NCI-H2196 treated with DMSO at 0.1 percent for 48 hours (cell line): ENCODE results near the gene DCAF11.
"Not testable (repeated sequence)": the region's sequence is repeated elsewhere in the genome, so short reads cannot be mapped to it uniquely, and the experiment has no call there.

Experiments
- DNase-seq: peaks from one replicate; lab custom pipeline; 2025; ENCODE audit not compliant: unreplicated experiment; lab: John Stamatoyannopoulos, UW

The DCAF11 gene

DNA sequence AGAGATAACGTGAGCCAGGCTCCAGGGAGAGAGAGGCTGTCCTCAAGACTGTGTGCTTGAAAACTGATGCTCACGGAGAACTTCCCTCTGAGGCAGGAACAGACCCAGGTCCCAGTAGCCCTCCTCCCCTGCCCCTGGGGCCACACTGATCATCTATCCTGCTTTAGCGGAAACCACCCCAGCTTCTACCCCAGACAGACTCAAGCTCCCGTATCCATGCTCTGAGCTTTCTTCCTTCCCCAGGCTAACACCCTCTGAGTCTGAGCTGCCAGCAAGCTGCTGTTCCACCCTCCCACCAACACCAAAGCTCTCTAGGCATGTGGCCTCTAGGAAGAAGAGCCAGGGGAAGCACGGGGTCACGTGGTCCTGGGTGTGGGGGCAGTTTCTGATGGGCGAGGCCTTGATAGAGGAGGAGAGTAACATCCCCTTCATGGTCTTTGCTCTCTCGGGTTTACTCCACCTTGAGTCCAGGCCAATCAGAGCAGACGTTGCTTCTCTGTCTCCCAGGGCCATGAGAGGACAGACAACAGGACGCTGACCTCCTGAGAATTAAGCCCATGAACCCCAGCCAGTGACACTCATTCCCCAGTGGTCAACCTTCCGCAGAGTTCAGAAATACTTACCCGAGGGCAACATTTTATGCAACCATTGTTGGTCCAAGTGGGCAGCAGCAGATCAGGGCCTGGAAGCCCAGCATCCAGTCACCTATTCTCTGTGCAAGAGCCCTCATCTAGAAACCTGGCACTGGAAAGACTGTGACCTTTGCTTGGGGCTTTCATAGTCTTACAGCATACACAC, 19.1 kb upstream of the DCAF11 start:
- peak; percentile 40 for DNase-seq

DNA sequence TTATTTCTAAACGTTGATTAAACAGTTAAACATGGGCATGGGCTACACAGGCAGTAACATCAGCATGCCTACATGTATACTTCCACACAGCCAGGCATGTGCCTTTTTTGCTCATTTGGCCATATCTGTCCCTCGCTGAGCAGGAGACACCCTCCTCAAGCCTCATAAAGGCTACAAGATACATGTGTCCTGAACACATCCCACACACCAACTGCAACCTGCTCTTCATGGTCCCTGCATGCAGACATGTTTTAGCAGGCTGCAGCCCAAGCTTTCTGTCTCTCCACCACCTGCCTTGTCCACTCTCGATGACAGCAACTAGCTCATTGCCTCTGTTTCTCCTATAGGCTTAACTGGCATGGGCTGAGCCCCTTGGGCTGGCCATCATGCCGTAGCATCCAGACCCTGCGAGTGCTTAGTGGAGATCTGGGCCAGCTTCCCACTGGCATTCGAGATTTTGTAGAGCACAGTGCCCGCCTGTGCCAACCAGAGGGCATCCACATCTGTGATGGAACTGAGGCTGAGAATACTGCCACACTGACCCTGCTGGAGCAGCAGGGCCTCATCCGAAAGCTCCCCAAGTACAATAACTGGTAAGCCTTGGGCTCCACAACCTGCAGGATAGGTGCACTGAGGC, 17.9 kb upstream of the DCAF11 start:
- DNase-seq: no peak

DNA sequence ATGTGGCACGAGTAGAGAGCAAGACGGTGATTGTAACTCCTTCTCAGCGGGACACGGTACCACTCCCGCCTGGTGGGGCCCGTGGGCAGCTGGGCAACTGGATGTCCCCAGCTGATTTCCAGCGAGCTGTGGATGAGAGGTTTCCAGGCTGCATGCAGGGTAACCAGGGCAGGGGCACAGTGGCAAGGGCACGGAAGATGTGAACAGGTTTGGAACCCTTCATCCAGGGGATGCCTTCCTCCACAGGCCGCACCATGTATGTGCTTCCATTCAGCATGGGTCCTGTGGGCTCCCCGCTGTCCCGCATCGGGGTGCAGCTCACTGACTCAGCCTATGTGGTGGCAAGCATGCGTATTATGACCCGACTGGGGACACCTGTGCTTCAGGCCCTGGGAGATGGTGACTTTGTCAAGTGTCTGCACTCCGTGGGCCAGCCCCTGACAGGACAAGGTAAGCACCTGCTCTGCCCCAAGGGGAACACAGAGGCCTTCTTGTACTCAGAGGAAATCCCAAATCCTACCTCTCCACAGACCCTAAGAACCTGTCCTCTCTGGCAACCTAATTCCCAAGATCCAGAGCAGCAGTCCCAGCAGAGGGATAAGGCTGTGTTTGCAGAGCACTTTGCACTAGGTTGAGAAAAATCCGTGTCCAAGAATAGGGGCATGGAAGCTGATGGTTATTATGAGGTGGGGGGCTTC, 16.2 kb upstream of the DCAF11 start:
- DNase-seq: no peak

DNA sequence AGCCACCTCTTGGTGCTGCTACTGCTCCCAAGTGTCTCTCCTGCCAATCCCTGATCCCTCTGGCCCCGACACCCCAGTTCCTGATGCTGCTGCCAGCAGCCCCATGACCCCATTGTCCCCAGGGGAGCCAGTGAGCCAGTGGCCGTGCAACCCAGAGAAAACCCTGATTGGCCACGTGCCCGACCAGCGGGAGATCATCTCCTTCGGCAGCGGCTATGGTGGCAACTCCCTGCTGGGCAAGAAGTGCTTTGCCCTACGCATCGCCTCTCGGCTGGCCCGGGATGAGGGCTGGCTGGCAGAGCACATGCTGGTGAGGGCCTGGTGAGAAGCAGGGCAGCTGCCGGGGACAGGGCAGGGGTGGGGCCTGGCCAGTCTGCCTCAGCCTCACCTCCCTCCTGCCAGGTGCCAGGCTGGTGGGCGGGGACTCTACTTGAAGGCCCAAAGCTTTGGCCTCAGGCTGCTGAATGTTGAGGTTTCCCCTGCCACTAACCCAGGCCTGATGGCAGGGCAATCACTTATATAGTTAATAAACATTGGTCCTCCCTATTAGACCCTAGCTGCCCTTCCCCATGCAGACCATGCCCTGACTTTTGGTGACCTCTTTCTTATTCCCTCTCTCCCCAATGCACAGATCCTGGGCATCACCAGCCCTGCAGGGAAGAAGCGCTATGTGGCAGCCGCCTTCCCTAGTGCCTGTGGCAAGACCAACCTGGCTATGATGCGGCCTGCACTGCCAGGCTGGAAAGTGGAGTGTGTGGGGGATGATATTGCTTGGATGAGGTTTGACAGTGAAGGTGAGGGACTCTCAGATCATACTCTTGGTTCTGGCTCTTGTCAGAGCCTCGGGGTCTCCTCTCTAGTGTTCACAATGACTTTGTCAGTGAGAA, 15.4 kb upstream of the DCAF11 start:
- peak; percentile 85 for DNase-seq

DNA sequence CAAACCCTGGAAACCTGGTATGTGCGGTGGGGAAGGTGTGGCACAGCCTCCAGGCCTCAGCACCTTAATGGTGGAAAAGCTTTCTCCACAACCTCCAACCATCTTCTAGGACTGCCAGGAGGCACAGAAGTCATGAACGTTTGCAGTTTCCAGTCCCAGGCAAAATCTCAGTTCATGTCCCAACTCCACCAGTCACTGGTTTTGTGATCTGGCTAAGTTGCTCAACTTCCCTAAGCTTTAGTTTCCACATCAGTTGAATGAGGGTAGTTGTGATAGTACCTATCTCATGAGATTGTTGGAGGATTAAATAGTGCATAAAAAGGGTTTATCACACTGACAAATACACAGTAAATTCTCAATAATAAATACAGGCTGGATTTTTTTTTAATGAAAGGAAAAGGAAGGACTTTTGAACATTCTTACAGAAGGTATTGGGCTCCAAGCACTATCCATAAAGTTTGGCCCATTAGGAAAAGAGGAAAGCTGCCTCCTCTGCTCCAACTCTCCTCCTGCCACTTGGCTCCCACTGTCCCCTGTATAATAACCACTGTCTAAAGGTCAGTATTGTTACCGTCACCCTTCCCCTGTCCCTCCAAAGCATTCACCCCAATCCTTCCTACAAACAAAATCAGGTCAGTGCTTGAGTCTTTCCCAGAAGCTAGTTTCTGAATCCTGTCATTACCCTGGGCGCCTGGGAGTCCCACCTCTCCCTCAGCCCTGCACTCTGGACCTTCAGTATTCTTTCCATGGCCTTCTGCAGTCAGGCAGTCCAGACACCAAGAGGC, 14.2 kb upstream of the DCAF11 start:
- no peak for DNase-seq

DNA sequence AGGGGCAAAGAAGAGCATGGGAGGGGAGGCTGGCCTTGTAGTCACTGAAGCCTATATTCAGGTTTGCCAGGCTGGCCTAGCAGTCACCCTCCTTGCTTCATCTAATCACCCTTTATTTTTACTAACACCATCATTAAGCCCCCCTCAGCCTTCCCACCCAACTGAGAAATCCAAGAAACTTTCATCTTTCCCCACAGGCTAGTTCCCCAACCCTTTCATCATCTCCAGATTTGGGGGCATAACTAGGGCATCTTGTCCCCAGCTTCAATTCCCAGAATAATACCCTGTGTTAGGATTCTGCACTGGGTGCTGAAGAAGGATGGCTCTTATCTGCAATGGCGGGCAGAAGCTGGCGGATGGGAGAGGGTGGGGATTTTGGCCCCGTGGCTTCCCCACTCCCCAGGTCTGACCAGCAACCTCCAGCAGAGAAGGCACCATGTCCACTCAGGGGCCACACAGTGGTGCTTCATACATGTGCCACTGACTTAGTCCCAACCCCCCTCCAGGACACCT, 13.5 kb upstream of the DCAF11 start:
- DNase-seq: no peak

DNA sequence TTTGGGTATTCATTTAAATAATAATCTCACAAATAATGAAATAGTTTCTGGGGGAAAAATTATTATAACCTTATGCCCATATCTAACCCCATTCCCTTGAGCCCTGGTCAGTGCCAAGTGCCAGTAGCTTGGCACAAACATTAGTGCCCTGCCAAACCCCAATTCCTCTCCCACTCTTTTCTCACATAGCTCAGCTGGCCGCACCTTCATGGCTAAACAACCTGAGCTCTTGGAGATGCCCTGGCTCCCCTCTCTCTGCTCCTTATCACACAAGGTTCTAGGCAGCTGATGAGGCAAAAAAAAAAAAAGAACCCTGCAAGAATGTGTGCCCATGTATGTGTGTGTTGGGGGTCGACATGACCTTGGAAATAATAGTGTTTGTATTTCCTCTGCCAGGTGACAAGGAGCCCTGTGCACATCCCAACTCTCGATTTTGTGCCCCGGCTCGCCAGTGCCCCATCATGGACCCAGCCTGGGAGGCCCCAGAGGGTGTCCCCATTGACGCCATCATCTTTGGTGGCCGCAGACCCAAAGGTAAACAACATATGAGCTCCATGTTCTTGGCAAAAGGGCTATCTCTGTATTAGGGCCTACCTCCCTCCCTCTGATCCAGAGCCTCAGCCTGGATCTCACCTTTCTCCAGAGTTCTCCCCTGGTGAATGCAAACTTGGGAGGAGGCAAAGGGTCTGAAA, 12.1 kb upstream of the DCAF11 start:
- no peak for DNase-seq

DNA sequence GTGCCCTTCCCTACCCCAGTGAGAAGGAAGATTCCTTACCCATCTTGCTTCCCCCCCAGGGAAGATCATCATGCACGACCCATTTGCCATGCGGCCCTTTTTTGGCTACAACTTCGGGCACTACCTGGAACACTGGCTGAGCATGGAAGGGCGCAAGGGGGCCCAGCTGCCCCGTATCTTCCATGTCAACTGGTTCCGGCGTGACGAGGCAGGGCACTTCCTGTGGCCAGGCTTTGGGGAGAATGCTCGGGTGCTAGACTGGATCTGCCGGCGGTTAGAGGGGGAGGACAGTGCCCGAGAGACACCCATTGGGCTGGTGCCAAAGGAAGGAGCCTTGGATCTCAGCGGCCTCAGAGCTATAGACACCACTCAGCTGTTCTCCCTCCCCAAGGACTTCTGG, 11.1 kb upstream of the DCAF11 start:
- no peak for DNase-seq

DNA sequence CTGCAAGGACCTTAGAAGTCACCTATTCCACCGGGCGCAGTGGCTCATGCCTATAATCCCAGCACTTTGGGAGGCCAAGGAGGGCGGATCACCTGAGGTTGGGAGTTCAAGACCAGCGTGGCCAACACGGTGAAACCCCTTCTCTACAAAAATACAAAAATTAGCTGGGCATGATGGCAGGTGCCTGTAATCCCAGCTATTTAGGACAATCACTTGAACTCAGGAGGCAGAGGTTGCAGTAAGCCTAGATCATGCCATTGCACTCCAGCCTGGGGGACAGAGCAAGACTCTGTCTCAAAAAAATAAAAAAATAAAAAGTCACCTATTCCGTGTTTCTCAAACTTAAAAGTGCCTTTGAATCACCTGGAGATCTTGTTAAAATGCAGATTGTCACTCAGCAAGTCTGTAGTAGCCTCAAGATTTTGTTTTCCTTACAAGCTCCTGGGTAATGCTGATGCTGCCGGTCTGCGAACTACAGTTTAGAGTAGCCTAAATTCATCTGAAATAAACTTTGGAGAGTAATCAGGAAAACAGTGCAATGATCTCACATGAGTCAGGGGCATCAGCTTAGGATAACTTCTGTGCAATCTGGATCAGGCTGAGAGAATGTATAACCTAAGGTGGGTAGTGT, 8.9 kb upstream of the DCAF11 start:
- not testable (repeated sequence) for DNase-seq

DNA sequence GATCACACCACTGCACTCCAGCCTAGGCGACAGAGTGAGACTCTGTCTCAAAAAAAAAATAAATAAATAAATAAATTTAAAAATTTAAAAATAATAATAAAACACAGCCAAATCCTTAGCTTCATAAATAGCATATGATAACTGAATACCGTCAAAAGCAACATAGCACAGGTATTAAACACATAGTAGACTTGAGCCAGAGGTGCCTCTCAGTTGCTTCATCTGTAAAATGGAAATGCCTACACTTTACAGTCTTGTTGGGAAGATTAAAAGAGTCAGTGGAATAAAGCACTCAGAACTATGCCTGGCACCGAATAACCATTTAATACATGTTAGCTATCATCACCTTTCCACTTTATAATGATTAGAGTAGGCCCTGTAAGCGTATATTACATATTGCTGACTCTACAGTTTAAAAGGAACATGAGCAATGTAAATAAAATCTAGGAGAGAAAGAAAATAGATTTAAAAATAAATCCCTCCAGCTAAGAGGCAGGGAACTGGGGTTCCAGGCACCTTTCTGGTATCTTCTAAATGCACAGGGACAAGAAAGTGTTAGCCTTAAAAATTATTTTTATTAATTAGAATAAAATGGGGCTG, 7.8 kb upstream of the DCAF11 start:
- DNase-seq: no peak

DNA sequence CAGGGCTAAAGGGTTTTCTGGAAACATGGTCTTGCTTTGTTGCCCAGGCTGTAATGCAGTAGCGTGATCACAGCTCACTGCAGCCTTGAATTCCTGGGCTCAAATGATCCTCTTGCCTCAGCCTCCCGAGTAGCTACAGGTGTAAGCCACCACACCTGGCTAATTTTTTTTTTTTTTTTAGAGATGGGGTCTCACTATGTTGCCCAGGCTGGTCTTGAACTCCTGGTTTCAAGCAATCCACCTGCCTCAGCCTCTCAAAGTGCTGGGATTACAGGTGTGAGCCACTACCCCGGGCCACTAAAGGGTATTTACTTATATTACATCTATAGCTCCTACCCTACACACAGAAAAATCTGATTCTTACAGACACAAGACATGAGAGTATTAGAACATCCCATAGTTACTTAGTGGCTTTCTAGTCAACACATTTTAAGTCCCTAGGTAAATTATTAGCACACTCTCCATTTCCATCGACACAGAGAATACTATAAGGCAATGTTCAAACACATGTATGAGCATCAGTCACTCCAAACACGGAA, 6.2 kb upstream of the DCAF11 start:
- DNase-seq: no peak

DNA sequence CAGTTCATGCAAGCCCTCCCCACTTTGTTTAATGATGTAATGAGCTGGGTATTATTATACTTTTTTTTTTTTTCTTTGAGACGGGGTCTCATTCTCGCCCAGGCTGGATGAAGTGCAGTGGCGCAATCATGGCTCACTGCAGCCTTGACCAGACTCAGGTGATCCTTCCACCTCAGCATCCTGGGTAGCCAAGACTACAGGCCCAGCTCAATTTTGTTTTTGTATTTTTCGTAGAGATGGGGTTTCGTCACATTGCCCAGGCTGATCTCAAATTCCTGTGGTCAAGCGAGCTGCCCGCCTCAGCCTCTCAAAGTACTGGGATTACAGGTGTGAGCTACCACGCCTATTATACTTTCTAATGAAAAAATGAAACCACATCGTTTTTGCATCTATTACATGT, 4.5 kb upstream of the DCAF11 start:
- DNase-seq: no peak

DNA sequence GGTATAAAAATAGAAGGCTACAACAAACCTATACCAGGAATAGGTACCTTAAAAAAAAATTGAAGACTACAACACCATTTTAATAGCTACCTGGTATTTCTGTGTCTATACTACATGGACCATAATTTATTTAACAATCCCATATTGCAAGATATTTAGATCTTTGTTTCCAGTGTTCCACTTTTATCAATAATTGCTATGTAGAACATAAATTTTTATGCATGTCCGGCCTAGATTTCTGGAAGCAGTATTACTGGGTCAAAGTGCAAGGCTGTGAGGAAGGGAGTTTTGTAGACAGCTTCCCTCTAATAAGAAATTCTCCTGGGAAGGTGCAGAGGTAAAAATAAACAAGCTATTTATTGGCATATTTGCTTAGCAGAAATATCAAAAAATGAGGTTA, 4.1 kb upstream of the DCAF11 start:
- DNase-seq: no peak

DNA sequence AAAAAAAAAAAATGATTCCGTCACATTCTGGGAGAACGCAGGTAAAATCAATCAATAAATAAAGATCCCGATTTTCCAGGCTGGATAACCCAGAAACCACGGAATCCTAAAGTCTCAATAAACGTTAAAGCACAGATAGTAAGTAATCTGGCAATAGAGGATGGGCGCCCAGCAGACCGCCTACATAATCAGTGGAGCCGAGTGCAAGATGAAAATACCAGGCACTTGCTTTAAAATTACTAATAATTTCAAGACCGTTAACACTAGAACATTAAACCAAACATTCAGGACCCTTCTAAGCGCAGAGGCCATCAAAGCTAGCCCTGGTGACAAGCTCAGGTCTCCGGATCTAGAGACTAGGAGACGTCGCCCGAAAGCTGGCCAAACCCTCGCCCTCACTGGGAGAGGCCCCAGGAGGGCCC, 1.2 kb upstream of the DCAF11 start:
- no peak for DNase-seq

DNA sequence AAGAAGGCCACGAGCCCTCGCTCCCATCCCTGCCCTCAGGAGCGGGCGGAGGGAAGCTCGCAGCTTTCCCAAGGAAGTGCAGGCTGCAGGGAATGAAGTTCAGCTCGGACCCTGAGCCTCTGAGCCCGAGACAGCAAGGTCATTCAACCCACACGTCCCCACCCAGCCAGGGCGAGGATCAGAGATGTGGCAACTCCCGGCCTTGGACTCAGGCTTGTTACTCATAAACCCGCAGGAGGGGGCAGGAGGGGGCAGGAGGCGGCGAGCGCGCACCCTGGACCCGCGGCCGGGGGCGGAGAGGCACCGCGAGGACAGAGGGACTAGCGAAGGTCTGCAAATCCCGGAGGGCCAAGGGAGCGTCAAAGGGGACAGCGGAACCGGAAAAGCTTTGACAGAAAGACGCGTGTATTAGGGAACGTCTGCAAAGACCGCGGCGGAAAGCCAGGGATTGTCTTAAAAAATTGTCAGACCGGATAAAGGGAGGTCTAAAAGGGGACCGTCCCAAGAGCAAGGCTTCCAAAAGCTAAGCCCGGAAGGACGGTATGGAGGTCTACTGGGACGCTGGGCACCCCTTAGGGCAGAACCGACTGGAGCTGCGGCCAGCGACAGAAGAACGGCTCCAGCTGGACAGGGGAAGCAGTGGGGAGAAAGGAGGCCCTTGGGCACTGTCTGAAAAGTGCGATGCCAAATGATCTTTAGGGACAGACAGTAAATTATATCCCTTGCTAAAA, 611 bp upstream of the DCAF11 start:
- peak; percentile 90 for DNase-seq

DNA sequence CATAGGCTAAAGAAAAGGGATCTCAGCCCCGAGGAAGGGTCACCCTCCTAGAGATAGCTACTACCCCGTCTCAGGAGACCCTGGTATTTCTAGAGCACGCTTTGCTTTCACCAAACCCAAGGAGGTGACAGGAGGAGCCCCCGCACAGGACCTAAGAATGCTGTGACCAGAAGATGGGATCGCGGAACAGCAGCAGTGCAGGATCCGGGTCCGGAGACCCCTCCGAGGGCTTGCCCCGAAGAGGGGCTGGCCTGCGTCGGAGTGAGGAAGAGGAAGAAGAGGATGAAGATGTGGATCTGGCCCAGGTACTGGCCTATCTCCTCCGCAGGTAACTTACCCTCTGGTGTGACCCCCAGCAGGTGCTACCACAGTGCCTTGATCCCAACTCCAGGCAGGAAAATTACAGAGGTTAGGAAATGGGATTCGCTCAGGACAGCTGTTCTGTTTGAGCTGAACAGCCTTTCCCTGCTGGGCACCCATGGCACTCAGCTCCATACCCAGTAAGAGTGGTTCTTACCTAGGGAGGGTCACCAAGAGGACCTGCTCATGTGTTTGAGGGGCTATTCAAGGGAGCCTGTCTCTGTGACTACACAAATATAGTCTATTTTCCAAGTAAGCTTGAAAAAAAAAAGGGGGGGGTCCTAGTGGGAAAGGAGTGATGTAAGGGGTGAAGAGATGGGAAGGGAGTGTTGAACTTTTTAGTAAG, 998 bp downstream of the DCAF11 start:
- DNase-seq: no peak

DNA sequence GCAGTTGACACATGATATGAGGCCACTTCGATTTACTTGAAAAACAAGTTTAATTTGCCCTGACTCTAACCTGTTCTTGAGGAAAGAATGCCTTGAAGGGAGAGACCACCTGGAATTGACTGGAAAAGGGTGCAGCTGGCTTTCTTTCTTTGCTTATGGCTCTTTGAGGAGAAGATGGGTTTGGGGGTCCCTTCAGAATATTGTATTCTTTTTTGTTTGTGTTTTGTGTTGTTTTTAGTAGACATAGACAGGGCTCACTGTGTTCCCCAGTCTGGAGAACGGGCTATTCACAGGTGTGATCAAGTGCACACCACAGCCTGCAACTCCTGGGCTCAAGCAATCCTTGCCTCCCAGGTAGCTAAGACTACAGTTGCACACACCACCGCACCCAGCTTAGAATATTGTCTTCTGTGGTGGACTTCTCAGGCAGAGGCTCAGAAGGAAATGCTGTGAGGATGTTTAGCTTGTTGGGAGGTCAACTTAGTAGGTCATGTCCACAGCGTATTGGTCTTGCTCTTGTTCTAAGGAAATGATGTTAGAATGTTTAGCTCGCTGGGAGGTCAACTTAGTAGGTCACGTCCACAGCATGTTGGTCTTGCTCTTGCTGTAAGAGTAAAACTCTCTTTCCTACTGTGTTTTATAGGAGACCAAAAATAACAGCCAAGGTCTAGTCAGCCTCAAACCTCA, 1.7 kb downstream of the DCAF11 start:
- DNase-seq: no peak
